ENCODE measurements around the gene MYLK2.

The MYLK2 gene

GRCh38 chr20:31858760-31859083 is 39.6 kb downstream of the MYLK2 start:
- no peak for DNase-seq

DNA sequence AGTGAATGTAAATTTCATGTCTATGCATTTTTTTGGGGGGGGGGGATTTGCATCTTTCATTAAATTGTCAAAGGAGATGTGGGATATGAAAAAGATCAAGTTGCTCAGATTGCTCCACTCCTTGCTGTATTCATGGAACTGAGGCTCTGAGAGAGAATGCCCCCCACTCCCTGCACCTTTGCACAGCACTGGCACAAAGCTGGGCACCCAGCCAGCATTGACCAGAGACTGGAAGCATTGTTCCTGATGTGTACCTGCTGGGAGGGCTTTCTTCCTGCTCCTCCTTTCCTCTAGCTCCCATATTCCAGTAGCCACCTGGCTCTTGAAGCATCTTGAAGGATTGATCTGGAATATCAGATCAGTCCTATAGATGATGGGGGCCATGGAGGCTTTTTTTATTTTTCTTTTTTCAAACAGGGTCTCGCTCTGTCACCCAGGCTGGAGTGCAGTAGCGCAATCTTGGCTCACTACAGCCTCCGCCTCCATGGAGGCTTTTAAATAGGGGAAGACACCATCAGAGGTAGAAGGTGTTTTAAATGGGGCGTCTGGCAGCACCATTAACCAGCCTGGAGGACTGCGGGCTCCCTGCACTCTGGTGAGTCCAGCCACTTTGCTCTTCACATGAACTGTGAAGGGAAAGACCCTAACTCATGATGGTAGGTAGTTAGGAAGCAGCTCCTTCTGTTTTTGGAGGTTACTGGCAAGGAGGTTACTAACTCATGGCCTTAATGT is 40.3 kb downstream of the MYLK2 start:
- no peak for DNase-seq

DNA sequence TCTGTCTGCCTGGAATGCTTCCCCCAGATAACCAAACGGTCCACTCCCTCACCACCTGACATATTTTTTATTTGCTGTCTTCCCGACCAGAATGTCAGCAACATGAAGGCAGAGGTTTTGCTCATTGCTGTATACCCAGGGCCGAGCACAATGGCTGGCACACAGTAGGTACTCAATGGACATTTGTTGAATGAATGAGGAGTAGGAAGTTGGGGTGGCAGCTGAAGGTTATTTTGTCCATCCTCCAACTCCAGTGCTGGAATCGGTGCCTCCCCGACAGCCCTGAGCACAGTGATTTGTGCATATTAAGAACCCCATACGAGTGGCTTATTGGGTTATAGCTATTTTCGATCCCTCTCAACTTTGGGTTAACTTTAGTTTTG is 40.8 kb downstream of the MYLK2 start:
- DNase-seq = no peak

- DNase-seq = no peak
Measured at GRCh38 chr20:31860390-31861134, 41.4 kb downstream of the MYLK2 start.

DNA sequence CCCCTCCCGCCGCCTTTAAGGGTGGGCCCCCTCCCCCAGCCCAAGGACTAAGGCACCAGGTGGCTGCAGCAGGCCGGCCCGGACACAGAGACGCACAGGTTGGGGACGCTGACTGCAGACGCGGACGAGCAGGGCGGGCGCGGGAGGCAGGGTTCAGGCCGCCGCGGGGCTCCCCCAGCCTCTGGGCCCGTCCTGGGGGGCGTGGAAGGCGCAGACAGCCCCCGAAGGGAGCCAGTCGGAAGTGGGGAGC is 41.9 kb downstream of the MYLK2 start:
- DNase-seq = no peak

DNA sequence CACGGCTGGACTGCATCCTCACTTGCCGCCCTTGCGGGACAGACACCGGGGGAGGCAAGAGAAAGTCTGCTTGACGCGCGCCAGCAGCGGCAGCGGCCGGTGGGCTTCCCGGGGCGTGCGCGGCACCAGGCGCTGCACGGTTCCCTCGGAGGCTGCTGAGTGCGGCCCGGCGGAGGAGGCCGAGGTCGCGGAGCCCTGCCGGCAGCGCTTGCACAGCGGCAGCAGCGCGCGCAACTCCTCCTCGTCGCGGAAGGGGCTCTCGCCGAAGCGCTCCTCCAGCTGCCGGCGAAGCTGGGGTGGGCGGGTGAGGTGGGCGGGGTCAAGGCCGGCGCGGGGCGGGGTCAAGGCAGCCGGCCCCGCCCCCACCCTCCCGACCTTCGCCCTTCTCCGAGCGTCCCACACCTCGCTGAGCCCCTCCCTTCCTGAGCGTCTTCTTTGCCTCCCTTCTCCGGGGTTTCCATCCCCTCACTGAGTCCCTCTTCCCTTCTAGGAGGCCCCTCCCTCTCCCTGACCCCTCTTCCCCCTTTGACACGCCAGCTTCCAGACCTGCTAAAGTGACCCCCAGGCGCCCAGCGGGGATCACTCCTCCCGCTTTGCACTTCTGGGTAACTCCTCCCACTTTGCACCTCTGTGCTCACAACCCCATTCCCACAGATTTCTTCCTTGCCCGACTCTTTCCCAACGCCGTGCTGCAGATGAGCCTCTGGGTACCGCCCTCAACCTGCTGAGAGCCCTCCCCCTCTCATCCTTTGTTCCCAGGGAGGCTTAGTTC is 42.4 kb downstream of the MYLK2 start:
- peak; percentile 52 to 64 for DNase-seq

GRCh38 chr20:31862157-31862470 is 43.0 kb downstream of the MYLK2 start:
- DNase-seq = no peak

- DNase-seq = no peak
Measured at GRCh38 chr20:31862506-31862905, 43.4 kb downstream of the MYLK2 start.

DNA sequence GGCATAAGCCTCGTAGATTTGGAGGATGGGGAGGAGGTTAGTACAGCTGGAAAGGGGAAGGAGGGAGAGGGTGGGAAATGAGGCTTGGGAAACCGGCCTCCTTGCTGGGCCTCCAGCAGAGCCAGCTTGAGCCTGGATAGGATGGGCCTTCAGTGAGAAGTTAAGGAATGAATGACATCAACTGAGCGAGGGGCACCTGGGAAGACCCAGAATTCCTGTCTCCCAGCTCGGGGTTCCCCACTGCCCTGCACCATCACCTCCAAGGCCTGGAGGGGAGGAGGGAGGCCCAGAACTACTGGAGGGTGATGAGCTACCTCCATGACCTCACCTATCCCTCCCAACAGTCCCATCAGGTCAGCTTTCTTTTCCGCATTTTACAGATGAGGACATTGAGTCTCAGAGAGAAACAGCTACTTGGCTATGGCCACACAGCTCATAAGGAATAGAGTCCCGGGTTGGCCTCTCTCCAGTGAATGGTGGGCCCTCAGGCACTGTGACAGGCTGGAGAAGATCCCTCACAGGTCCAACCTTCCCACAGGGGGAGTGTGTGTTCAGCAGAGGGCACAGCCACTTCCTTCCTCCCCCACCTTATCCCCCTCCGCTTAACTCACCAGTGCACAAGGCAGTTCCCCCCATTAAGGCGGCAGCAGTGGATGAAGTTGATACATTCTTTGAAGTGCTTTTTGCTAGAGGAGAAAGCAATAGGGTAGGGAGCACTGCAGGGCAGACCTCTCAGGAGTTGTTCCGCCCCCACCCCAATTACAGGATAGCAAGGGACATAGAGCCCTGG is 44.3 kb downstream of the MYLK2 start:
- no peak for DNase-seq

DNA sequence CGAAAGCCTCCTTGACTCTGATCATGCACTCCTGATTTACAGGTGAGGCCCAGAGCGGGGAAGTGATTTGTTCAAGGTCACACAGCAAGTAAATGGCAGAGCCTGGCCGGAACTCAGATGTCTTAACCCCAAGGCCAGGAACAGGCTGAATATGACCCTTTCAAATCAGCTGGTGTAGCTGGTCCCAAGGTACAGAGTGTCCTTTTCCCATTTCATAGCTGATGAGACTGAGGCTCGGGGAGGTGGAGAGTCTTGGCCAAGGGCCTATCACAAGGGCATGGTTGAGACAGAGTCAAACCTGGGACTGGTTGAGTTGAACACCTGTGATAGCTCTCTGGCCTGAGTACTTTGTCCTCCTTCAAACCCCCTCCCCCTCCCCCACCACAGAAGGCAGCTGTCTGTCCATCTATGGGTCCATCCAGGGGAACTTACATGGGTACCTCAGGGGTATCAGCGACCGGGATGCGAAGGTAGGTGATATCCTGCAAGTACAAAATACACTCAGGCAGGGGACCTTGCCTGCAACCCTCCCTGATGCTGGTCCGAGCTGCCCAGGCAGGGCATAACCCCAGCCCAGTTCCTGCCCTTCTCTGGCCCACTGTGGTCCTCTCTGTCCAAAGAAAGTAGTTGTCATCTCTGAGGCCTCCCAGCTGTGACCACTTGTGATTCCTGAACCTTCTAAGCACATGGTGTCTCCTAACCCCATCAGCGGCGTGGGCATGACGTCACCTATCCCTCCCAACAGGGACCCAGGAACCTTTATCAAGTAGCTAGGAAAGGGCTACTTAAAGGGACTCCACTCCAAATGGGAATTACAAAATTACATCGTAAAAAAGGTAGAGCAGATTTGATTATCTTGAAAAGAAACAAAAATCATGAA is 45.6 kb downstream of the MYLK2 start:
- no peak for DNase-seq

- DNase-seq = no peak
Measured at GRCh38 chr20:31866221-31866620, 47.1 kb downstream of the MYLK2 start.

DNA sequence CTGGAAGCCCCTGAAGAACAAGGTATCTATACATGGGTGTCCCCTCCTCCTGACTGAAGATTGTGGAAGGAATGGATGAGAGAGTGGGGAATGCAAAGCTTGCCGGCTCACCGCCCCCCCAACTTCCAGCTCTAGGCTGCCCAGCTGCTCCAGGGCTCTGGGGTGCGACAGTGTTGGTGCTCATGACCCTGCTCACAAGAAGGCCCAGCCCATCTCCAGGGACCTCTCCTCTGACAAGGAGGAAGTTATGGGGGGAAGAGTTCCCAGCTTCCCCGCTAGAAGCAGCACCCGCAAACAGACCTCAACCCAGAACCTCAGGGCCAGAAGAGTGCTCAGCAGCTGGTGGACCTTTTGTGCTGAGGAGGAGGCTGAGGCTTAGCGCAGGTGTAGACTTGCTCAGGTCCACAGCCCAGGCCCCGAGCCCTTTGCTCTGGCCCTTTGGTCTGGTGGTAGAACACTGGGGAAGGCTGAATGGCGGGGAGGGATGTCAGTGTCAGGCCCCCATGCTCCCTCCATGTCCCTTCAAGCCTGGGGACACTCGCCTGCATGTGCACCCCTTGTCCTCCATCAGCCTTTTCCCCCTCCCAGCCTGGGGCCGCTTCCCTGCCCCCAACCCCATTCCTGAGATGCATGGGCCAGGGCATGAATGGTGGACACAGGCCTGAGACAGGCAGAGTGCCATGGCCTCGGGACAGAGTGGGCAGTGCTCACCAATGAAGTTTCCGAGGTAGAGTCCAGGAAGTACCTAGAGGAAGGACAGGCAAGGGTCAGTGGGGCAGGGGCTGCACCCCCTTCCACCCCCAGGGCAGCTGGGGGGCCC is 49.9 kb downstream of the MYLK2 start:
- DNase-seq = no peak

DNA sequence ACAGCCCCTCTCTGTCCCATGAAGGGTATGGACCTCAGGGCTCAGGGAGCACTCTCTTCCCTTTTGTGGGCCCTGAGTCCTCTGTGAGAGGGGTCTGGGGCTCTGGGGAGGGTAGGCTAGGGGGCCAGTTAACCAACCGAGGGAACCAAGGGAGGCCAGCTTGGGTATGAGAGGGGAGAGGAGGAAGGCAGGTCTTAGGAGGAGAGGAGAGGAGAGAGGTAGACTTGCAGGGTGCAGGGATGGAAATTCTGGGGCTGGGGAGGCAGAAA is 50.5 kb downstream of the MYLK2 start:
- no peak for DNase-seq

DNA sequence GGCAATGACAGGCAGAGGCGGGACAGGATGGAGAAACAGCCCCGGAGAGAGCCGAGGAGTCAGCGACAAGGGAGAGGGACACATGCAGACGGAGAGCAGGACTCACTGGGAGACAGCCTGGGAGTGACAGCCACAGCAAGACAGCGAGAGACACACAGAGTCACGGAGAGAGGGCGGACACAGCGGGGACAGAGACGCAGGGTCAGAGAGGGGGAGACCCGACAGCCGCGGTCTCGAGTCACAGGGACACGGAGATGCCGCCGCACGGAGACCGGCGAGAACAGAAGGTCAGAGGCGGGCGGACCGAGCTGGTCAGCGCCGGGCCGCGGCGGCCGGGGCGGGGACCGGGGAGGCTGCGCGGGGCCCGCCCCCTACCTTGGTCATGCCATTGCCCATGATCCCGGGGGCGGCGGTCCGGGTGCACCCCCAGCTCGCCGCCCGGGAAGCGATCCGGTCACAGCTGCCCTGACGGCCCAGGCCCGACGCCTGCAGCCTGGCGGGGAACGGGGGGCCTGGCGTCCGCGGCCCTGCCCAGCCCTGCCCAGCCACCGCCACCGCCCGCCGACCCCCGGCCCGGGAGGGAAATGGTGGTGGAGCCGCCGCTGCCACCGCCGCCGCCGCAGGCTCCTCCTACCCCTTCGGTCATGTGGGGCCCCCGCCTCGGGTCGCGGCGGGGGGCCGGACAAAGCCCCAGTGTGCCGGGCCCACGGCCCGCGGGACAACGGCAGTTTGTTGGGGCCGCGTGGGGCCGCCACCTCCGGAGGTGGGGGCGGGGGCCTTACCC is 51.0 kb downstream of the MYLK2 start, which contains the start of the genes DUSP15 and TTLL9:
DUSP15 (minus strand) TSS at position 586 of the 784 bp plus-strand sequence; CDS start at position 396, 190 bp downstream.
TTLL9 (plus strand) TSS at position 693 of the 784 bp plus-strand sequence. CDS start 493 bp downstream, outside the sequence.
- DNase-seq = no peak

DNA sequence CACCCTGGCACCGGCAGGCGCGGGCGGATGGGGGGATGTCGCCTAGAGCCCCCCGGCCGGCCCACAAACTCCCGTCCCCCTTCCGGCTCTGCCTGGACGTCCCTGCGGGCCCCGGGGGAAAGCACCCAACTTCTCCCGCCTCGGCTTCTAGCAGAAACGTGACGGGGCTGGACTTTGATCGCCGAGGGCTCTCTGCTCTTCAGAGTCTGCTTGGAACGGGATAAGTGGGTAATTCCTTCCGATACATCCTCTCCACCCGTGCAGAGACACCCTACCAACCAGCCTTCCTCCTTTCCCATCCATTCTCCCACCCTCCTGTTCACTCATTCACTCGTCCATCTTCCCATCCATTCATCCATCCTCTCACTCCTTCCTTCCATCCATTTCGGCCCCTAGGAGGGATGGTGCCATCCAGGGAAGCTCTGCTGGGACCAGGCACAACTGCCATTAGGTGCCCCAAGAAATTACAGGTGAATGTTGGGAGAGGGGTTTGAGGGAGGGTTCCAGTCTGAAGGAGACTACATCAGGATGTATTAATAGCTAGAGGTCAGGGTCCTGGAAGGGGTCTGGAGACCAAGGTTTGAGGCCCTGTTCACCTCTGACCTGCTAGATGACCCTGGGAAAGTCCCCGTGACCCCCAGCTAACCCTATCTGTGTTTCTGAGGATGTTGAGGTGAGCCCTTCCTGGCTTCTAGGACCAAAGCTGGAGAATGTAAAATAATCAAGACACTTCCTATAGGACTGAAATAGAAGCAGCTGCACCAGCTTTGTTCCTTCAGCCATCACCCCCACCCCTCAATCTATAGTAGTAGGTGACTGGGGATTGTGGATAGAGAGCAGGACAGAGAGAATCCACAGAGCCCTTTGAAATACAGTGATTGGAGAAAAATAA is 51.8 kb downstream of the MYLK2 start:
- DNase-seq = no peak

DNA sequence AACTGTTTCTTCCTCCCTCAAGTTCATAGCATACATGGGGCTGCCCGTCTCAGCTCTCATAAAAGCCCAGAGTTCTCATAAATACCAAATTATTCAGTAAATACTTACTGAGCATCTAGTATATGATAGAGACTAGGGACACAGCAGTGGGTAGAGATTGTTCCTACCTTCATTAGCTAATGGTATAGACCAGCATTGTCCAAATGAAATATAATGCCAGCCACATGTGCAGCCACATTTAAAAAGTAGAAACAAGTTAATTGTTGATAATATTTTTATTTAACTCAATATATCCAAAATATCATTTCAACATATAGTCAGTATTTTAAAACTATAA is 52.4 kb downstream of the MYLK2 start:
- no peak for DNase-seq

DNA sequence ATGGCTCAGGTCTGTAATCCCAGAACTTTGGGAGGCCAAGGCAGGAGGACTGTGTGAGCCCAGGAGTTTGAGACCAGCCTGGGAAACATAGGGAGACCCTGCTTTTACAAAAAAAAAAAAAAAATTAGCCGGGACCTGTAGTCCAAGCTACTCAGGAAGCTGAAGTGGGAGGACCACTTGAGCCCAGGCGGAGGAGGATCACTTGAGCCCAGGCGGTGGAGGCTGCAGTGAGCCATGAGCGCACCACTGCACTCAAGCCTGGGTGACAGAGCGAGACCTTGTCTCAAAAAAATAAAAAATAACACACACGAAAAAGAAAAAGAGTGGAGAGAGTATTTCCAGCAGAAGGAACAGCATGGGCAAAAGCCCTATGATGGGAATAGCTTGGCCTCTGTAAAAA is 53.2 kb downstream of the MYLK2 start:
- no peak for DNase-seq

GRCh38 chr20:31875671-31876070 is 56.5 kb downstream of the MYLK2 start:
- DNase-seq = no peak

GRCh38 chr20:31877684-31878083 is 58.5 kb downstream of the MYLK2 start:
- no peak for DNase-seq
